Stimulated activated CD8-positive, alpha-beta memory T cell treated with anti-CD3 and anti-CD28 coated beads, Interleukin-15, amount 100 ng/mL, for 48 hours (primary cell): ENCODE results near the gene DRAM1.
"Not testable (repeated sequence)": the region's sequence is repeated elsewhere in the genome, so short reads cannot be mapped to it uniquely, and the experiment has no call there.

Experiments used
- DNase-seq, 2 donors: peaks; one replicate each; pipeline ENCODE4 v3.0.0-alpha.2; 2020; ENCODE audit warnings: low read depth in 2 of 2

DRAM1 gene, protein sequence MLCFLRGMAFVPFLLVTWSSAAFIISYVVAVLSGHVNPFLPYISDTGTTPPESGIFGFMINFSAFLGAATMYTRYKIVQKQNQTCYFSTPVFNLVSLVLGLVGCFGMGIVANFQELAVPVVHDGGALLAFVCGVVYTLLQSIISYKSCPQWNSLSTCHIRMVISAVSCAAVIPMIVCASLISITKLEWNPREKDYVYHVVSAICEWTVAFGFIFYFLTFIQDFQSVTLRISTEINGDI

DNA sequence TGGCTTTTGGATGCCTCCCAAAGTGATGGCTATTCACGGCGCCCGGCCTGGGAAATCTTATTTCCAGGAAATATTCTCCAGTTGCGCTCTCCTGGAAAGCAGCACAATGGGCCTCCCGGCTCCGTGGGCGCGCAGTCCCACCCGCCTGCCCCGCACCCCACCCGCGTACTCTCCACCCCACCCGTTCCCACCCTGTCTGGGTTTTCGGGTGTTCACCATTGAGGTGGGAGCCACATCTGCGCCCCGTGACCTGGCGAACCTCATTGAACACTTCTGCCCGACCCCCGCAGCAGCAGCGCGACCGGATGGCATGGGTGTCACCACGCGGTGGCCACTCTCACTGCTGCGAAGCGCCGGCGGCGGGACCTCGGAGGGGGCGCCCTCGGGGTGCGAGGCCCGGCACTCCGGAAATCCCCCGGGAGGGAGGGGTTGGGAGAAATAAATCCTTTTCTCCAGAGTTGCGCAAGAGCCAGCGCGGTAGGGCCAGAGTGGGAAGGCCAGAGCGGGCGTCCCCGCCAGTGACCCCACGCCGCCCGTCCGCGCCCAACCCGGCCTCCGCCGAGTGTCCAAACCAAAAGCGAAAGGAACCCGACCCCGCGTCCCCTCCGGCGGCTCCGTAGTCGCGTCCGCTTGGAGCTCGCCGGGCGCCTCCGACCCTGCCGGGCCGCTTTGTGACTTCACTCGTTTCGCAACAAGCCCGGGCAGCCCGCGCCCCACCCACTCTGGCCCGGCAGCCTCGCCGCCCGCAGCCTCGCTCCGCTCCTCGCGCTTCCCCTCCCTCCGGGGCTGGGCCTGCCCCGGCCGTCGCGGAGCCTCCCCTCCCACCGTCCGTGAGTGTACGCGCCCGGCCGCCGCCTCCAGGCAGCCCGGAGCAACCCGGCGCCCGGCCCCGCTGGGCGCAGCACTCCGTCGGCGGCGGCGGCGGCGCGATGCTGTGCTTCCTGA, at the start of gene DRAM1:
TSS of gene DRAM1 (plus strand) at position 720 of the 945 bp plus-strand sequence. CDS start at position 930, 210 bp downstream.
- DNase-seq: peak; percentile 71 to 79

GRCh38 chr12:101828463-101829196, 48.8 kb upstream of the DRAM1 start:
- DNase-seq: no peak

DNA sequence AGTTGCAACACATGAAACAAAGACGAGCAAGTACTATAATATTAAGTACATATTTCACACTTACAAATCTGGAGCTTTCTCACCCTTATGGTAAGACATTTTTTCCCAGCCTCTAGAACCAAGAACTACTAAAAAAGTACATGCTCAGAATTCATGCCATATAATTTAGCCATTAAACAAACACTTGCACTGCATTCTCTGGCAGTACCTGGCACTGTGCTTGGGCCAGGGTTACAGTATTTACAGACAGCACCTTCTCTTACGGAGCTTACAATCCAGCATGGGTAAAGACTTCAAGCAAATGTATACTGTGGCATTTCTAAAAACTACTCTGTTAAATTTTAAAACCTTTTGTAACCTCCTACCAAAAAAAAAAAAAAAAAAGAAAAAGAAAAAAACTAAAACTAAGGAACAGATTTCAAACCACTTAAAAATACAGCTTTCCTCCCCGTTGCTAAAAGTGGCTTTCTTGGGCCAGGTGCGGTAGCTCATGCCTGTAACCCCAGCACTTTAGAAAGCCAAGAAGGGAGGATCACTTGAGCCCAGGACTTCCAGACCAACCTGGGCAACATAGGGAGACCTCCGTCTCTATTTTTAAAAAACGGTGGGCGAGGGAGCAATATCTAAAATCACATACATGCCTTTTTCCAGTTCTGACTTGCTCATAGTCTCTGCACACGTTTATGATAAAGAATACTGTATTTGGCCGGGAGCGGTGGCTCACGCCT, 47.6 kb upstream of the DRAM1 start:
- DNase-seq: no peak

DNA sequence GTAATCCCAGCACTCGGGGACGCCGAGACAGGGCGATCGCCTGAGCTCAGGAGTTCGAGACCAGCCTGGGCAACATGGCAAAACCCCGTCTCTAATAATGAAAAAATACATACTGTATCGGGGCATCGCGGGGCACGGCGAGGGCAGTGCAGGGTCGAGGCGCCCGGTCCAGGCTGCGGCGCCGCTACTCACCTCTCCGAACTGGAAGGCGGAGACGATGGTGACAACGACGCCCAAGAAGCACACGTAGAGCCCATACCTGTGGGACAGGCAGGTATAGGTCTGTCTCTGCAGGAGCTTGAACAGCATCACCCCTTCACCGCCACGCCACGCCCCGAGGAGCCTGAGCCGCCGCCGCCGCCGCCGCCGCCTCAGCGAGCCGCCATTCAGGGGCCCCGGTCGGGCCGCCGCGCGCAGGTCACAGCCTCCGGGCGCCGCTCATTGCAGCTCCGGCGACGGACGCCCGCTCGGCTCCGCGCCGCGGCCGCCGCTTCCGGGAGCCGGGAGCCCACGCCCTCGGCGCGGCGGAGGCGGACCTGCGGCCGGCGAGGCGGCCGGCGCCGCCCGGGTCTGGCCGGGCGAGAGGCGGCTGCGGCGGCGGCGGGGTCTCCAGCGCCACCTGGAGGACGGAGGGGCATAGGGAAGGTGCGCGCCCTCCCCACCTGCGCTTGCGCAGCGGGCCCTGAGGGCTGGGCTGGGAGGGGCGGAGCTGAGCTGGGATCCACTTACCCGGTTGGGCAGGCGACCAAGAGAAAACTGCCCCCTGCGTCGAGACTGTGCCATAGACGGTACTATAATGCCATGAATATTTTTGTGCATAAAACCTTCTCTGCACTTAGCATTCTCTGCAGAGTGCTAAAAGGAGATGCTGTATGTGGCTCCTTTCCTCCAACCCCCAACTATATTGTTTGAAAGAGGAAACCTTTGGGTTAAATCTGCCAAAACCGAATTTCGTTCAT, 46.7 kb upstream of the DRAM1 start, which contains the start of gene GNPTAB:
TSS of gene GNPTAB (minus strand) at position 593 of the 959 bp plus-strand sequence. CDS start at position 309, 284 bp downstream.
- peak; percentile 92 for DNase-seq

GRCh38 chr12:101832030-101832429, 45.4 kb upstream of the DRAM1 start:
- no peak for DNase-seq

DNA sequence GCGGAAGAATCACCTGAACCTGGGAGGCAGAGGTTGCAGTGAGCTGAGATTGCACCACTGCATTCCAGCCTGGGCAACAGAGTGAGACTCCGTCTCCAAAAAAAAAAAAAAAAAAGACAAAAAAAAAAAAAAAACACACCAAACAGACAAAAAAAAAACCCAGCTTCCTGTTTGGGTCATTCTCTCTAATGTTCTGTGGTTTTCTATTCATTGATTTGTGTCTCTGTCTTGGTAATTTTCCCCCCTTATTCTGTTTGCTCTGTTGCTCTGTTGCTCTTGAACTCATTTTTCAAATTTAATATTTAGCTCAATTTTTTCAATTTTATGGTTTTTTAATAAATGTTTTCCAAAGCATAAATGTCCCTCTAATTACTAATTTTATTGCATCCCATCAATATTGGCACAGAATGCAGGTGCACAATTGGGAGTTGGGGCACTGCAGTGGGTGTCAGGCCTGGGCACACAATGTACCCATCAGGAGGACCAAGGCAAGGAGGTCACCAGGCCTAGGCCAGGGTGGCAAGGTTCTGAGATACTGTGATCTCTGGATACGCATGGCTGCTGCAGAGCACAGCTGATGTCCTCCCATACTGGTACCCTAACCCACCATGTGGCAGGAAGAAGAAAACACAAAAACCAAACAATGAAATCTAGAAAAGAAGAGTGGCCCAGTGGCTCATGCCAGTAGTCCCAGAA, 38.6 kb upstream of the DRAM1 start:
- DNase-seq: no peak

GRCh38 chr12:101839324-101840283, 37.8 kb upstream of the DRAM1 start:
- peak; percentile 22 to 30 for DNase-seq

DNA sequence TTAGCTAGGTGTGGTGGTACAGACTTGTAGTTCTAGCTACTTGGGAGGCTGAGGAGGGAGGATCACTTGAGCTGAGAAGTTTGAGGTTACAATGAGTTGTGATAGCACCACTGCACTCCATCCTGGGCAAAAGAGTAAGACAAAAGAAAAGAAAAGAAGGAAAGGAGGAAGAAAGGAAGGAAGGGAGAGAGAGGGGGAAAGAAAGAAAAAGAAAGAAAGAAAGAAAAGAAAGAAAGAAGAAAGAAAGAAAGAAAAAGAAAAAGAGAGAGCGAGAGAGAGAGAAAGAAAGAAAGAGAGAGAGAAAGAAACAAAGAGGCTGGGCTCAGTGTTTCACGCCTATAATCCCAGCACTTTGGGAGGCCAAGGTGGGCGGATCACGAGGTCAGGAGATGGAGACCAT, 36.3 kb upstream of the DRAM1 start:
- DNase-seq: no peak

- no peak for DNase-seq
Measured at GRCh38 chr12:101845137-101845711, 32.2 kb upstream of the DRAM1 start.

DNA sequence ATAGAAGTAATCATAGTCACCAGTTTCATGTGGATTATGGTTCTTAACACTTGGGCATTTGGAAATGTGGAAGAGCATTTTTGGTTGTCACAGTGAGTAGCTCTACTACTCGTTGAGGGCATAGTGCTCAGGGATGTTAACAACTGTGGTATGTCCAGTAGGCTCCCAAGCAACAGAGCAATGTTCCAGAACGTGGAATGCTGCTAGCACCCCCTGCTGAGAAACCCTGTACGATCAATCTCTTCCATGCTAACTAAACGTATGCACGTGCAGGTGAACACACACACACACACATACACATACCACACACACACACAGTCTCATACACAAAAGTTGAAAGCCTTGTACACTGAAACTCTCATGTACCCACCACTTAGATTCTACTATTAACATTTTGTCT, 30.1 kb upstream of the DRAM1 start:
- no peak for DNase-seq

DNA sequence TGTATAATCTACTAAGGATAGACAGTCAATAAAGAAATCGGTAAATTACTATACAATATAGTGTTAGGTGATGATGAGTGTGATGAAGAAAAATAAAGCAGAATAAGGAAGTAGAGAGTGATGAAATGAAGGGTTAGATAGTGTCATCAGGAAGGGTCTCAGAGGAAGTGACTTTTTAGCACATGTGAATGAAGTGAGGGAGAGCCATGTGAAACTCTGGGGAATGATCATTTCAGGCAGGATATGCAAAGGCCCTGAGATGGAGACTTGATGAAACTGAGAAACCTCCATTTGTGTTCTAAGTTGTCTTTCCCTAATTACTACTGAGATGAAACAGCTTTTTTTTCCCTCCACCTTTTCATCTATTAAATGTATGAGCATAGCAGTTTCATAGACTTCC, 27.2 kb upstream of the DRAM1 start:
- DNase-seq: no peak

DNA sequence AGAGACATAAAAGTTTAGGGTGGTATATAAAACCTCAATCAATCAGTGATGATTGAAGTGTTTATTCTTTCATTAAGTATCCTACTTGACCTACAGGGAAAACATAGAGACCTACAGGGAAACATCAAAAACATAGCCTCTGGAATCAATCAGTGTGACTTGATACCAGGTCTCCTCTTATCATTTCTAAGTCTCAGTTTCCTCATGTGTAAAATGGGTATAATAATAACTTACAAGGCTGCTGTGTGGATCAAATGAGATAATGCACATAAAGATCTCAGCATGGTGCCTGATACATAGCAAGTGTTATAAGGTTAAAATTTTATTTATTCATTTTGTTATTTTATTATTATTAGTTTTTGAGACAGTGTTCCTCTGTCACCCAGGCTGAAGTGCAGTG, 24.4 kb upstream of the DRAM1 start:
- no peak for DNase-seq

DNA sequence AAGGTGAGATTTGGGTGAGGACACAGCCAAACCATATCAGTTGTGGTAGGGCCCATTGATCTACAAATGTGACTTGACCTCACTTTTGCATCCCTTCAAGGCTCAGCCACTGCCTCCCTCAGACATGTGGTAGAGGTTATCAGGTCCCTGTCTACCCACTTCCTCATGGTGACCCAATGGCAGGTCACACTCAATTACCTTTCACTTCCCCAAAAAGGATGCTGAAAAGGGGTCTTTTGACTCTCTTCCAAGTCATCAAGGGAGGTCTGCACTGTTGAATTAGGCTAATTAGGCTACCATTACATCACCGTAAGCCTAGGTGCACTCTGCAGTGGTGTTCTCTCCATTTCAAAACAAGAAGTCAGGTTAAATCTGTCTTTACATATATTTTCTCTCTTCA, 22.6 kb upstream of the DRAM1 start:
- no peak for DNase-seq

- DNase-seq: no peak
Measured at GRCh38 chr12:101855364-101855884, 22.0 kb upstream of the DRAM1 start.

- DNase-seq: no peak
Measured at GRCh38 chr12:101855976-101856375, 21.4 kb upstream of the DRAM1 start.

- not testable (repeated sequence) for DNase-seq
Measured at GRCh38 chr12:101856614-101857013, 20.8 kb upstream of the DRAM1 start.

DNA sequence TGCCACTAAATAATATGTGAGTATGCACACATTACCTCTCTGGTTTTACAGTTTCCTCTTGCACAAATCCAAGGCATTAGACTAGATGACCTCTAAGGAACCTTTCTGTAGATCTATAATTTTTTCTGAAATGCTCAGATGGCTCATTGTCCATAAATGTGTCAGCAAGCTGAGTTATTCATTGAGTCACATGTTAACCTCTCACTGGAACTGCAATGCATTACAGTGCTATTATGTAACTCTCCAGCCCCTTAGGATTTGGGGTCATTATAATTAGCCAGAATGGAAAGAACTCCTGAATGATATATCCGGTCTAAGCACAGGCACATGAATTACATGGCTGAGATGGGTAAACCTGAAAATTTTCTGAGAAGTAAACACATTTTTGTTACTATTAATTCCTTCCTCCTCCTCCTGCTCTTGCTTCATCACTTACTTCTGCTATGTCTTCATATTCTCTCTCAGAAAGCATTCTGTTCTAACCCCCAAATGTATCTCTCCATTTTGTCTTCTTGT, 20.3 kb upstream of the DRAM1 start:
- no peak for DNase-seq

- DNase-seq: no peak
Measured at GRCh38 chr12:101858361-101858760, 19.0 kb upstream of the DRAM1 start.
